NB4 (cell line): ENCODE measurements around the gene PPP1CC.

ENCODE experiments used
- CTCF ChIP-seq: IDR thresholded peaks from one replicate; pipeline ENCODE4 v1.5.1; 2012; ENCODE audit warnings: low read depth, low read length
- MAX ChIP-seq: IDR thresholded peaks from 2 replicates; pipeline ENCODE4 v1.6.1; 2011; ENCODE audit warnings: low read depth, low read length
- POLR2A ChIP-seq: IDR thresholded peaks from 2 replicates; pipeline ENCODE4 v1.6.1; 2011; ENCODE audit warnings: mild to moderate bottlenecking; ENCODE audit not compliant: insufficient read length; ENCODE audit errors: extremely low read depth

- no peak for TF ChIP-seq POLR2A
- no peak for TF ChIP-seq CTCF
- TF ChIP-seq MAX, result no peak
These were observed 25.2 kb upstream of the PPP1CC start for GRCh38 chr12:110767863-110768262.
